ENCODE measurements around the gene RTN1. TPM values are rescaled to one million over a fixed set of nuclear protein-coding genes. Genes with fewer than 3 reads are reported as not detected.

RTN1 gene
- total RNA-seq, 1 experiment from 2014 or later: 9.8 TPM

GRCh38 chr14:59819446-59820088 lies 51.0 kb downstream of the RTN1 start:
- Mint-ChIP-seq H3K27me3 (ENCODE audit: insufficient read depth, unreplicated experiment) (no peaks in the 10 kb centered on the region), H3K4me3 (ENCODE audit: unreplicated experiment) (no peak overlapping the region), H3K27ac (ENCODE audit: low read depth, unreplicated experiment) (no peak overlapping the region), H3K9me3 (ENCODE audit: unreplicated experiment) (peaks cover 7% of the 10 kb centered on the region), H3K4me1 (ENCODE audit: insufficient read depth, unreplicated experiment) (peaks cover 10% of the 10 kb centered on the region), H3K36me3 (ENCODE audit: insufficient read depth, unreplicated experiment) (peaks cover 6% of the 10 kb centered on the region)
- intact Hi-C loops (cut with micrococcal nuclease): no loop called here
- TF ChIP-seq, protein P1, sequence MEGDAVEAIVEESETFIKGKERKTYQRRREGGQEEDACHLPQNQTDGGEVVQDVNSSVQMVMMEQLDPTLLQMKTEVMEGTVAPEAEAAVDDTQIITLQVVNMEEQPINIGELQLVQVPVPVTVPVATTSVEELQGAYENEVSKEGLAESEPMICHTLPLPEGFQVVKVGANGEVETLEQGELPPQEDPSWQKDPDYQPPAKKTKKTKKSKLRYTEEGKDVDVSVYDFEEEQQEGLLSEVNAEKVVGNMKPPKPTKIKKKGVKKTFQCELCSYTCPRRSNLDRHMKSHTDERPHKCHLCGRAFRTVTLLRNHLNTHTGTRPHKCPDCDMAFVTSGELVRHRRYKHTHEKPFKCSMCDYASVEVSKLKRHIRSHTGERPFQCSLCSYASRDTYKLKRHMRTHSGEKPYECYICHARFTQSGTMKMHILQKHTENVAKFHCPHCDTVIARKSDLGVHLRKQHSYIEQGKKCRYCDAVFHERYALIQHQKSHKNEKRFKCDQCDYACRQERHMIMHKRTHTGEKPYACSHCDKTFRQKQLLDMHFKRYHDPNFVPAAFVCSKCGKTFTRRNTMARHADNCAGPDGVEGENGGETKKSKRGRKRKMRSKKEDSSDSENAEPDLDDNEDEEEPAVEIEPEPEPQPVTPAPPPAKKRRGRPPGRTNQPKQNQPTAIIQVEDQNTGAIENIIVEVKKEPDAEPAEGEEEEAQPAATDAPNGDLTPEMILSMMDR (IDR thresholded peaks at IDR 0.05; ENCODE audit: unreplicated experiment): no peak
- no peak for DNase-seq (ENCODE audit: unreplicated experiment)
- ChIA-PET CTCF (no interaction called here), POLR2A (no interaction called here)
- no TSS peak for BruUV-seq (replicated peaks)

GRCh38 chr14:59816941-59817340 lies 53.6 kb downstream of the RTN1 start:
- DNase-seq (ENCODE audit: unreplicated experiment): no peak
- Mint-ChIP-seq H3K36me3 (ENCODE audit: insufficient read depth, unreplicated experiment) (peaks cover 6% of the 10 kb centered on the region), H3K4me1 (ENCODE audit: insufficient read depth, unreplicated experiment) (peaks cover 4% of the 10 kb centered on the region), H3K27ac (ENCODE audit: low read depth, unreplicated experiment) (no peak overlapping the region), H3K27me3 (ENCODE audit: insufficient read depth, unreplicated experiment) (no peaks in the 10 kb centered on the region), H3K4me3 (ENCODE audit: unreplicated experiment) (no peak overlapping the region), H3K9me3 (ENCODE audit: unreplicated experiment) (peaks cover 7% of the 10 kb centered on the region)
- ChIA-PET POLR2A (no interaction called here), CTCF (no interaction called here)
- BruUV-seq (replicated peaks): no TSS peak
- TF ChIP-seq, protein P1 (IDR thresholded peaks at IDR 0.05; ENCODE audit: unreplicated experiment): no peak
- intact Hi-C loops (cut with micrococcal nuclease): no loop called here

GRCh38 chr14:59814988-59815387 lies 55.6 kb downstream of the RTN1 start:
- Mint-ChIP-seq H3K27me3 (ENCODE audit: insufficient read depth, unreplicated experiment) (no peaks in the 10 kb centered on the region), H3K9me3 (ENCODE audit: unreplicated experiment) (no peaks in the 10 kb centered on the region), H3K36me3 (ENCODE audit: insufficient read depth, unreplicated experiment) (peaks cover 6% of the 10 kb centered on the region), H3K27ac (ENCODE audit: low read depth, unreplicated experiment) (no peak overlapping the region), H3K4me3 (ENCODE audit: unreplicated experiment) (no peak overlapping the region), H3K4me1 (ENCODE audit: insufficient read depth, unreplicated experiment) (no peaks in the 10 kb centered on the region)
- no peak for DNase-seq (ENCODE audit: unreplicated experiment)
- ChIA-PET CTCF (interaction anchor here (0.5 to 1.0 kb wide), 2 partner anchors 33 to 1109 kb away, joined by 4 read pairs; no protein-coding TSS in a partner anchor), POLR2A (interaction anchor here (0.5 to 0.7 kb wide), 3 partner anchors 53 to 465 kb away, joined by 3 read pairs; no protein-coding TSS in a partner anchor)
- BruUV-seq (replicated peaks): no TSS peak
- TF ChIP-seq, protein P1 (IDR thresholded peaks at IDR 0.05; ENCODE audit: unreplicated experiment): no peak
- intact Hi-C loops (cut with micrococcal nuclease): no loop called here

GRCh38 chr14:59811815-59812214 lies 58.8 kb downstream of the RTN1 start:
- DNase-seq (ENCODE audit: unreplicated experiment): no peak
- ChIA-PET POLR2A (no interaction called here), CTCF (interaction anchor here (1.9 kb wide), 1 partner anchor 179 kb away, joined by 5 read pairs; no protein-coding TSS in a partner anchor)
- H3K9me3 Mint-ChIP-seq (ENCODE audit: unreplicated experiment): peaks cover 10% of the 10 kb centered on the region
- TF ChIP-seq, protein P1 (IDR thresholded peaks at IDR 0.05; ENCODE audit: unreplicated experiment): no peak
- H3K27ac Mint-ChIP-seq (ENCODE audit: low read depth, unreplicated experiment): no peak overlapping the region
- BruUV-seq (replicated peaks): no TSS peak
- no peaks in the 10 kb centered on the region for H3K4me1 Mint-ChIP-seq (ENCODE audit: insufficient read depth, unreplicated experiment)
- peaks cover 6% of the 10 kb centered on the region for H3K36me3 Mint-ChIP-seq (ENCODE audit: insufficient read depth, unreplicated experiment)
- no peak overlapping the region for H3K4me3 Mint-ChIP-seq (ENCODE audit: unreplicated experiment)
- intact Hi-C loops (cut with micrococcal nuclease): no loop called here
- no peaks in the 10 kb centered on the region for H3K27me3 Mint-ChIP-seq (ENCODE audit: insufficient read depth, unreplicated experiment)
